ENCODE data around the gene SLC4A1. TPM values are rescaled to one million over a fixed set of nuclear protein-coding genes. Genes with fewer than 3 reads are reported as not detected.

SLC4A1 gene
- total RNA-seq, 1 experiment from 2014 or later: 0.22 TPM

GRCh38 chr17:44217738-44218343, 50.1 kb downstream of the SLC4A1 start:
- POLR2A ChIA-PET: interaction anchor here (0.6 to 1.0 kb wide), 3 partner anchors 13 to 20 kb away, joined by 3 read pairs; partner anchors contain the start of gene ATXN7L3
- peaks cover 21 to 30% of the 10 kb centered on the region in 2 experiments; a peak in 3 of 4 replicates for H3K36me3 ChIP-seq (ENCODE audit: control insufficient read depth in 1 of 2, insufficient read depth in 2 of 2, low read length in 2 of 2)
- no peaks in the 10 kb centered on the region for H3K9me3 ChIP-seq (ENCODE audit: control insufficient read depth in 1 of 2, insufficient read depth in 1 of 2, low read depth in 1 of 2, low read length in 2 of 2)
- no peaks in the 10 kb centered on the region for H4K20me1 ChIP-seq (ENCODE audit: insufficient read depth)
- TF ChIP-seq TCF7L2 (IDR thresholded peaks at IDR 0.05; ENCODE audit: borderline replicate concordance, extremely low read depth, insufficient read depth, insufficient read length): no peak
- TF ChIP-seq ZFX (IDR thresholded peaks at IDR 0.05): 0 out of 2 replicates have a peak, but pooled peaks have one; percentile 20
- H3K4me3 ChIP-seq (replicated peaks in 1 of 2; ENCODE audit: low read depth in 1 of 2, low read length in 2 of 2): peak overlapping the region; percentile 71 to 73
- peaks cover 14 to 30% of the 10 kb centered on the region in 2 experiments for H3K4me1 ChIP-seq (ENCODE audit: control insufficient read depth in 1 of 2, insufficient read depth in 2 of 2, low read length in 2 of 2)
- H3K4me2 ChIP-seq (ENCODE audit: low read length): peak overlapping the region; percentile 90
- ATAC-seq (no peak; the same call in 1 of the 2 replicates), DNase-seq (ENCODE audit: low read depth, low spot score) (no peak)
- H3K27ac ChIP-seq (ENCODE audit: low read depth, low read length): peak overlapping the region; percentile 85
- H3K9me2 ChIP-seq (ENCODE audit: insufficient read depth): no peaks in the 10 kb centered on the region
- intact Hi-C loops (cut with micrococcal nuclease): loop anchor here (2.0 to 10.0 kb wide), 2 partner anchors 109 to 307 kb away; no protein-coding TSS in a partner anchor
- no peak overlapping the region for H2AFZ ChIP-seq (ENCODE audit: low read depth, low read length, poor library complexity, severe bottlenecking)
- TSS peak; percentile 48 for BruUV-seq (replicated peaks)
- peak overlapping the region; percentile 84 for H3K9ac ChIP-seq (ENCODE audit: low read length)
- RAD21 ChIA-PET (ENCODE audit: low non-redundant PET in 1 of 2, low total read pairs in 2 of 2, uncharacterized antibody in 2 of 2, unreplicated experiment in 2 of 2): interaction anchor here in 1 of 2 experiments (1.1 kb wide), 1 partner anchor 20 kb away, joined by 3 read pairs; no protein-coding TSS in a partner anchor
- no peaks in the 10 kb centered on the region for H3K27me3 ChIP-seq (ENCODE audit: insufficient read depth, low read length)
- CTCF ChIA-PET: interaction anchor here (0.6 to 2.5 kb wide), 10 partner anchors 8 to 781 kb away, joined by 3 to 17 read pairs (median 4); partner anchors contain the start of gene SLC25A39
- H3K79me2 ChIP-seq (ENCODE audit: insufficient read depth, low read length): peaks cover 37% of the 10 kb centered on the region

DNA sequence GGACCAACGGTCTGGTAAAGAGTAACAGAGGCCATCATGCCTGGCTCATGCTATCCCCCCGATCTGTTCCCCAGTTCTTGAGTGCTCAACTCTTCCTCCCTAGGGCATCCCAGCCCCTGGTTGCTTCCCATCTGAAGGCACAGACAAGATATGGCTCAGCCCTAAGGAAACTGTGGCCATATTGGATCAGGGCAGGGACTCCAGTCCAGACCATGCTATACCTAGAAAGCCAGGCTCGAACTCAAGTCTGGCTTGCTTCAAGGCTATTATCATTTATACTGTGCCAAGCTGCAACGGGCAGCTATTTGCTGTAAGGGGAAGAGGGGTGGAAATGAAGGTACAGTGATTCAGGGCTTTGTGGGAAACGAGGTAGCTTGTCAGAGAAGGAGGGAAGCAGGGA, 51.2 kb downstream of the SLC4A1 start:
- intact Hi-C loops (cut with micrococcal nuclease): loop anchor here (10.0 kb wide), 1 partner anchor 308 kb away; no protein-coding TSS in a partner anchor
- Histone ChIP-seq H3K9ac (ENCODE audit: low read length) (peak overlapping the region; percentile 84; the same call in 1 of the 2 replicates), H3K79me2 (ENCODE audit: insufficient read depth, low read length) (peaks cover 37% of the 10 kb centered on the region), H4K20me1 (ENCODE audit: insufficient read depth) (no peaks in the 10 kb centered on the region), H3K36me3 (ENCODE audit: control insufficient read depth in 1 of 2, insufficient read depth in 2 of 2, low read length in 2 of 2) (peaks cover 21 to 34% of the 10 kb centered on the region in 2 experiments; a peak in 3 of 4 replicates), H3K27ac (ENCODE audit: low read depth, low read length) (no peak overlapping the region), H2AFZ (ENCODE audit: low read depth, low read length, poor library complexity, severe bottlenecking) (no peak overlapping the region), H3K9me2 (ENCODE audit: insufficient read depth) (no peaks in the 10 kb centered on the region), H3K4me3 (replicated peaks in 1 of 2; ENCODE audit: low read depth in 1 of 2, low read length in 2 of 2) (no peak overlapping the region; a peak in 1 of 4 replicates), H3K4me2 (ENCODE audit: low read length) (peak overlapping the region; percentile 90), H3K9me3 (ENCODE audit: control insufficient read depth in 1 of 2, insufficient read depth in 1 of 2, low read depth in 1 of 2, low read length in 2 of 2) (no peaks in the 10 kb centered on the region), H3K4me1 (ENCODE audit: control insufficient read depth in 1 of 2, insufficient read depth in 2 of 2, low read length in 2 of 2) (peaks cover 6 to 20% of the 10 kb centered on the region in 2 experiments; a peak in 2 of 4 replicates), H3K27me3 (ENCODE audit: insufficient read depth, low read length) (no peaks in the 10 kb centered on the region)
- ChIA-PET CTCF (interaction anchor here (1.5 to 2.5 kb wide), 2 partner anchors 14 to 114 kb away, joined by 6 to 17 read pairs; no protein-coding TSS in a partner anchor), RAD21 (ENCODE audit: low non-redundant PET in 1 of 2, low total read pairs in 2 of 2, uncharacterized antibody in 2 of 2, unreplicated experiment in 2 of 2) (no interaction called here), POLR2A (no interaction called here)
- TF ChIP-seq ELF1 (IDR thresholded peaks at IDR 0.05; ENCODE audit: borderline replicate concordance, low read depth): no peak
- TF ChIP-seq, protein P1, sequence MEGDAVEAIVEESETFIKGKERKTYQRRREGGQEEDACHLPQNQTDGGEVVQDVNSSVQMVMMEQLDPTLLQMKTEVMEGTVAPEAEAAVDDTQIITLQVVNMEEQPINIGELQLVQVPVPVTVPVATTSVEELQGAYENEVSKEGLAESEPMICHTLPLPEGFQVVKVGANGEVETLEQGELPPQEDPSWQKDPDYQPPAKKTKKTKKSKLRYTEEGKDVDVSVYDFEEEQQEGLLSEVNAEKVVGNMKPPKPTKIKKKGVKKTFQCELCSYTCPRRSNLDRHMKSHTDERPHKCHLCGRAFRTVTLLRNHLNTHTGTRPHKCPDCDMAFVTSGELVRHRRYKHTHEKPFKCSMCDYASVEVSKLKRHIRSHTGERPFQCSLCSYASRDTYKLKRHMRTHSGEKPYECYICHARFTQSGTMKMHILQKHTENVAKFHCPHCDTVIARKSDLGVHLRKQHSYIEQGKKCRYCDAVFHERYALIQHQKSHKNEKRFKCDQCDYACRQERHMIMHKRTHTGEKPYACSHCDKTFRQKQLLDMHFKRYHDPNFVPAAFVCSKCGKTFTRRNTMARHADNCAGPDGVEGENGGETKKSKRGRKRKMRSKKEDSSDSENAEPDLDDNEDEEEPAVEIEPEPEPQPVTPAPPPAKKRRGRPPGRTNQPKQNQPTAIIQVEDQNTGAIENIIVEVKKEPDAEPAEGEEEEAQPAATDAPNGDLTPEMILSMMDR (IDR thresholded peaks at IDR 0.05 in 2 of 3, conservative IDR thresholded peaks at IDR 0.05 in 1 of 3; ENCODE audit: borderline replicate concordance in 1 of 3, insufficient read depth in 1 of 3, low read depth in 2 of 3, low read length in 2 of 3): no peak
- TF ChIP-seq FOSL1 (IDR thresholded peaks at IDR 0.05; ENCODE audit: low read depth): no peak
- TF ChIP-seq MAX (IDR thresholded peaks at IDR 0.05): no peak
- TF ChIP-seq TCF7L2 (IDR thresholded peaks at IDR 0.05; ENCODE audit: borderline replicate concordance, extremely low read depth, insufficient read depth, insufficient read length): no peak
- no peak for TF ChIP-seq ZFX (IDR thresholded peaks at IDR 0.05)
- no peak for TF ChIP-seq JUND (IDR thresholded peaks at IDR 0.05)
- TF ChIP-seq, protein P2, sequence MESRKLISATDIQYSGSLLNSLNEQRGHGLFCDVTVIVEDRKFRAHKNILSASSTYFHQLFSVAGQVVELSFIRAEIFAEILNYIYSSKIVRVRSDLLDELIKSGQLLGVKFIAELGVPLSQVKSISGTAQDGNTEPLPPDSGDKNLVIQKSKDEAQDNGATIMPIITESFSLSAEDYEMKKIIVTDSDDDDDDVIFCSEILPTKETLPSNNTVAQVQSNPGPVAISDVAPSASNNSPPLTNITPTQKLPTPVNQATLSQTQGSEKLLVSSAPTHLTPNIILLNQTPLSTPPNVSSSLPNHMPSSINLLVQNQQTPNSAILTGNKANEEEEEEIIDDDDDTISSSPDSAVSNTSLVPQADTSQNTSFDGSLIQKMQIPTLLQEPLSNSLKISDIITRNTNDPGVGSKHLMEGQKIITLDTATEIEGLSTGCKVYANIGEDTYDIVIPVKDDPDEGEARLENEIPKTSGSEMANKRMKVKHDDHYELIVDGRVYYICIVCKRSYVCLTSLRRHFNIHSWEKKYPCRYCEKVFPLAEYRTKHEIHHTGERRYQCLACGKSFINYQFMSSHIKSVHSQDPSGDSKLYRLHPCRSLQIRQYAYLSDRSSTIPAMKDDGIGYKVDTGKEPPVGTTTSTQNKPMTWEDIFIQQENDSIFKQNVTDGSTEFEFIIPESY (IDR thresholded peaks at IDR 0.05; ENCODE audit: extremely low read depth, insufficient replicate concordance, low read length): no peak
- TF ChIP-seq SIN3A (IDR thresholded peaks at IDR 0.05; ENCODE audit: low read depth): no peak
- no peak for TF ChIP-seq CEBPB (IDR thresholded peaks at IDR 0.05; ENCODE audit: low read depth)
- no peak for TF ChIP-seq EGR1 (IDR thresholded peaks at IDR 0.05; ENCODE audit: low read depth)
- DNase-seq (ENCODE audit: low read depth, low spot score) (no peak), ATAC-seq (no peak)
- BruUV-seq (replicated peaks): no TSS peak
